ENCODE measurements around the gene SHH. TPM values are rescaled to one million over a fixed set of nuclear protein-coding genes. Genes with fewer than 3 reads are reported as not detected.

Gene SHH
- polyA plus RNA-seq, 1 donor from 2014 or later = 1.5 TPM

GRCh38 chr7:155775691-155776090 lies 36.6 kb downstream of the SHH start:
- TF ChIP-seq, protein P1, sequence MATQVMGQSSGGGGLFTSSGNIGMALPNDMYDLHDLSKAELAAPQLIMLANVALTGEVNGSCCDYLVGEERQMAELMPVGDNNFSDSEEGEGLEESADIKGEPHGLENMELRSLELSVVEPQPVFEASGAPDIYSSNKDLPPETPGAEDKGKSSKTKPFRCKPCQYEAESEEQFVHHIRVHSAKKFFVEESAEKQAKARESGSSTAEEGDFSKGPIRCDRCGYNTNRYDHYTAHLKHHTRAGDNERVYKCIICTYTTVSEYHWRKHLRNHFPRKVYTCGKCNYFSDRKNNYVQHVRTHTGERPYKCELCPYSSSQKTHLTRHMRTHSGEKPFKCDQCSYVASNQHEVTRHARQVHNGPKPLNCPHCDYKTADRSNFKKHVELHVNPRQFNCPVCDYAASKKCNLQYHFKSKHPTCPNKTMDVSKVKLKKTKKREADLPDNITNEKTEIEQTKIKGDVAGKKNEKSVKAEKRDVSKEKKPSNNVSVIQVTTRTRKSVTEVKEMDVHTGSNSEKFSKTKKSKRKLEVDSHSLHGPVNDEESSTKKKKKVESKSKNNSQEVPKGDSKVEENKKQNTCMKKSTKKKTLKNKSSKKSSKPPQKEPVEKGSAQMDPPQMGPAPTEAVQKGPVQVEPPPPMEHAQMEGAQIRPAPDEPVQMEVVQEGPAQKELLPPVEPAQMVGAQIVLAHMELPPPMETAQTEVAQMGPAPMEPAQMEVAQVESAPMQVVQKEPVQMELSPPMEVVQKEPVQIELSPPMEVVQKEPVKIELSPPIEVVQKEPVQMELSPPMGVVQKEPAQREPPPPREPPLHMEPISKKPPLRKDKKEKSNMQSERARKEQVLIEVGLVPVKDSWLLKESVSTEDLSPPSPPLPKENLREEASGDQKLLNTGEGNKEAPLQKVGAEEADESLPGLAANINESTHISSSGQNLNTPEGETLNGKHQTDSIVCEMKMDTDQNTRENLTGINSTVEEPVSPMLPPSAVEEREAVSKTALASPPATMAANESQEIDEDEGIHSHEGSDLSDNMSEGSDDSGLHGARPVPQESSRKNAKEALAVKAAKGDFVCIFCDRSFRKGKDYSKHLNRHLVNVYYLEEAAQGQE (IDR thresholded peaks at IDR 0.05; ENCODE audit: borderline replicate concordance) = no peak
- TF ChIP-seq RAD21 (conservative IDR thresholded peaks at IDR 0.05) = no peak
- no peak for TF ChIP-seq EP300 (conservative IDR thresholded peaks at IDR 0.05; ENCODE audit: poor library complexity, severe bottlenecking)
- TF ChIP-seq, protein P2, sequence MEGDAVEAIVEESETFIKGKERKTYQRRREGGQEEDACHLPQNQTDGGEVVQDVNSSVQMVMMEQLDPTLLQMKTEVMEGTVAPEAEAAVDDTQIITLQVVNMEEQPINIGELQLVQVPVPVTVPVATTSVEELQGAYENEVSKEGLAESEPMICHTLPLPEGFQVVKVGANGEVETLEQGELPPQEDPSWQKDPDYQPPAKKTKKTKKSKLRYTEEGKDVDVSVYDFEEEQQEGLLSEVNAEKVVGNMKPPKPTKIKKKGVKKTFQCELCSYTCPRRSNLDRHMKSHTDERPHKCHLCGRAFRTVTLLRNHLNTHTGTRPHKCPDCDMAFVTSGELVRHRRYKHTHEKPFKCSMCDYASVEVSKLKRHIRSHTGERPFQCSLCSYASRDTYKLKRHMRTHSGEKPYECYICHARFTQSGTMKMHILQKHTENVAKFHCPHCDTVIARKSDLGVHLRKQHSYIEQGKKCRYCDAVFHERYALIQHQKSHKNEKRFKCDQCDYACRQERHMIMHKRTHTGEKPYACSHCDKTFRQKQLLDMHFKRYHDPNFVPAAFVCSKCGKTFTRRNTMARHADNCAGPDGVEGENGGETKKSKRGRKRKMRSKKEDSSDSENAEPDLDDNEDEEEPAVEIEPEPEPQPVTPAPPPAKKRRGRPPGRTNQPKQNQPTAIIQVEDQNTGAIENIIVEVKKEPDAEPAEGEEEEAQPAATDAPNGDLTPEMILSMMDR (IDR thresholded peaks at IDR 0.05; ENCODE audit: poor library complexity, severe bottlenecking) = no peak
- TF ChIP-seq POLR2AphosphoS5 (IDR thresholded peaks at IDR 0.05) = no peak
- TF ChIP-seq TAF1 (IDR thresholded peaks at IDR 0.05; ENCODE audit: low read depth) = no peak
- no peak for TF ChIP-seq MXI1 (conservative IDR thresholded peaks at IDR 0.05; ENCODE audit: poor library complexity, severe bottlenecking)
- no peak for TF ChIP-seq EZH2 (IDR thresholded peaks at IDR 0.05; ENCODE audit: borderline replicate concordance, insufficient read depth, low read length, poor library complexity, severe bottlenecking)
- TF ChIP-seq SMC3 (conservative IDR thresholded peaks at IDR 0.05; ENCODE audit: poor library complexity) = no peak
- no peak overlapping the region for H3K4me2 ChIP-seq (ENCODE audit: low read length)
- no peaks in the 10 kb centered on the region for H3K79me2 ChIP-seq (replicated peaks; ENCODE audit: insufficient read depth, low read length)
- no peaks in the 10 kb centered on the region for H3K9me2 ChIP-seq (ENCODE audit: insufficient read depth, low read length)
- no peaks in the 10 kb centered on the region for H4K20me1 ChIP-seq (ENCODE audit: insufficient read depth)
- no peak overlapping the region for H2AFZ ChIP-seq (ENCODE audit: low read depth, low read length)
- no peak overlapping the region for H3K9ac ChIP-seq (ENCODE audit: low read length)
- H3F3A ChIP-seq (ENCODE audit: insufficient read depth, low read length, poor library complexity, severe bottlenecking) = no peaks in the 10 kb centered on the region
- no peaks in the 10 kb centered on the region for H3K27me3 ChIP-seq (ENCODE audit: insufficient read depth, low read depth, low read length)
- no peak overlapping the region for H3K27ac ChIP-seq (ENCODE audit: low read length)
- no peak overlapping the region for H3K4me3 ChIP-seq (ENCODE audit: low read length)
- peaks cover 16% of the 10 kb centered on the region for H3K36me3 ChIP-seq (ENCODE audit: insufficient read depth, low read length)
- no peaks in the 10 kb centered on the region for H3K9me3 ChIP-seq (ENCODE audit: low read length)

- H3K36me3 ChIP-seq (ENCODE audit: insufficient read depth, low read length) = peaks cover 13% of the 10 kb centered on the region
Measured at GRCh38 chr7:155774947-155775346, 37.3 kb downstream of the SHH start.

More at GRCh38 chr7:155774947-155775346, 37.3 kb downstream of the SHH start:
- Histone ChIP-seq H3F3A (ENCODE audit: insufficient read depth, low read length, poor library complexity, severe bottlenecking) (no peaks in the 10 kb centered on the region), H3K9me3 (ENCODE audit: low read length) (no peaks in the 10 kb centered on the region), H3K9me2 (ENCODE audit: insufficient read depth, low read length) (no peaks in the 10 kb centered on the region), H3K9ac (ENCODE audit: low read length) (no peak overlapping the region), H3K27me3 (ENCODE audit: insufficient read depth, low read depth, low read length) (no peaks in the 10 kb centered on the region), H3K4me3 (ENCODE audit: low read length) (no peak overlapping the region), H2AFZ (ENCODE audit: low read depth, low read length) (no peak overlapping the region), H3K27ac (ENCODE audit: low read length) (no peak overlapping the region), H3K4me2 (ENCODE audit: low read length) (no peak overlapping the region), H4K20me1 (ENCODE audit: insufficient read depth) (no peaks in the 10 kb centered on the region), H3K79me2 (replicated peaks; ENCODE audit: insufficient read depth, low read length) (no peaks in the 10 kb centered on the region)
- TF ChIP-seq EZH2 (IDR thresholded peaks at IDR 0.05; ENCODE audit: borderline replicate concordance, insufficient read depth, low read length, poor library complexity, severe bottlenecking) (no peak), TAF1 (IDR thresholded peaks at IDR 0.05; ENCODE audit: low read depth) (no peak), POLR2AphosphoS5 (IDR thresholded peaks at IDR 0.05) (no peak), EP300 (conservative IDR thresholded peaks at IDR 0.05; ENCODE audit: poor library complexity, severe bottlenecking) (no peak), MXI1 (conservative IDR thresholded peaks at IDR 0.05; ENCODE audit: poor library complexity, severe bottlenecking) (no peak), RAD21 (conservative IDR thresholded peaks at IDR 0.05) (no peak), SMC3 (conservative IDR thresholded peaks at IDR 0.05; ENCODE audit: poor library complexity) (no peak)
- TF ChIP-seq, protein P1 (IDR thresholded peaks at IDR 0.05; ENCODE audit: borderline replicate concordance) = no peak
- TF ChIP-seq, protein P2 (IDR thresholded peaks at IDR 0.05; ENCODE audit: poor library complexity, severe bottlenecking) = no peak
